HG03097 (cell line): ENCODE data around the gene FGF2.
A peak's percentile ranks its signal among the peaks of the same experiment; 100 is the strongest.
"Not testable (repeated sequence)": the region's sequence is repeated elsewhere in the genome, so short reads cannot be mapped to it uniquely, and the experiment has no call there.

Experiments used
- ATAC-seq: cut with Tn5 transposase; IDR thresholded peaks from one replicate; pipeline ENCODE4 v1.9.1; 2021; ENCODE audit not compliant: unreplicated experiment, low FRiP score

FGF2 gene

DNA sequence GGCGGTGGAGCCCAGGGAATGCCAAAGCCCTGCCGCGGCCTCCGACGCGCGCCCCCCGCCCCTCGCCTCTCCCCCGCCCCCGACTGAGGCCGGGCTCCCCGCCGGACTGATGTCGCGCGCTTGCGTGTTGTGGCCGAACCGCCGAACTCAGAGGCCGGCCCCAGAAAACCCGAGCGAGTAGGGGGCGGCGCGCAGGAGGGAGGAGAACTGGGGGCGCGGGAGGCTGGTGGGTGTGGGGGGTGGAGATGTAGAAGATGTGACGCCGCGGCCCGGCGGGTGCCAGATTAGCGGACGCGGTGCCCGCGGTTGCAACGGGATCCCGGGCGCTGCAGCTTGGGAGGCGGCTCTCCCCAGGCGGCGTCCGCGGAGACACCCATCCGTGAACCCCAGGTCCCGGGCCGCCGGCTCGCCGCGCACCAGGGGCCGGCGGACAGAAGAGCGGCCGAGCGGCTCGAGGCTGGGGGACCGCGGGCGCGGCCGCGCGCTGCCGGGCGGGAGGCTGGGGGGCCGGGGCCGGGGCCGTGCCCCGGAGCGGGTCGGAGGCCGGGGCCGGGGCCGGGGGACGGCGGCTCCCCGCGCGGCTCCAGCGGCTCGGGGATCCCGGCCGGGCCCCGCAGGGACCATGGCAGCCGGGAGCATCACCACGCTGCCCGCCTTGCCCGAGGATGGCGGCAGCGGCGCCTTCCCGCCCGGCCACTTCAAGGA, at the start of gene FGF2:
Gene FGF2 (plus strand): TSS at position 279 of the 705 bp plus-strand sequence. CDS start 344 bp downstream, at position 623.
- ATAC-seq: peak; percentile 15

DNA sequence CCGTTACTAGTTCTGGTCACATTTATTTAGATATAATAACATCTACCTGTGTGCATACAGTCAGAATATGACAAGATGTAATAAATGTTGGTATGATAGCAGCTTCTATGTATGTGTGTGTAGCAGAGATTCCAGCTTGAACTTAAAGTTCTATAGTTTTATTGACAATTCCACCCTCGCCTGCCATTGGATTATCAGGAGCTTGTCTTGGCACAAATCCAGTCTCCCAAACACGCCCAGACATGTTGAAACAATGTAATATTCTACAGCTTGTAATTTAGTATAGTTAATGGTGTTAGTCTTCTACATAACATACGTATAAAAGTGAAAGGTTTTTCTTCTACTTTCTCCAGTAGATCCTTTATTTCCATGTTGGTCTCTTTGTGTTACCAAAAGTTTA, 49.7 kb upstream of the FGF2 start:
- ATAC-seq: no peak

DNA sequence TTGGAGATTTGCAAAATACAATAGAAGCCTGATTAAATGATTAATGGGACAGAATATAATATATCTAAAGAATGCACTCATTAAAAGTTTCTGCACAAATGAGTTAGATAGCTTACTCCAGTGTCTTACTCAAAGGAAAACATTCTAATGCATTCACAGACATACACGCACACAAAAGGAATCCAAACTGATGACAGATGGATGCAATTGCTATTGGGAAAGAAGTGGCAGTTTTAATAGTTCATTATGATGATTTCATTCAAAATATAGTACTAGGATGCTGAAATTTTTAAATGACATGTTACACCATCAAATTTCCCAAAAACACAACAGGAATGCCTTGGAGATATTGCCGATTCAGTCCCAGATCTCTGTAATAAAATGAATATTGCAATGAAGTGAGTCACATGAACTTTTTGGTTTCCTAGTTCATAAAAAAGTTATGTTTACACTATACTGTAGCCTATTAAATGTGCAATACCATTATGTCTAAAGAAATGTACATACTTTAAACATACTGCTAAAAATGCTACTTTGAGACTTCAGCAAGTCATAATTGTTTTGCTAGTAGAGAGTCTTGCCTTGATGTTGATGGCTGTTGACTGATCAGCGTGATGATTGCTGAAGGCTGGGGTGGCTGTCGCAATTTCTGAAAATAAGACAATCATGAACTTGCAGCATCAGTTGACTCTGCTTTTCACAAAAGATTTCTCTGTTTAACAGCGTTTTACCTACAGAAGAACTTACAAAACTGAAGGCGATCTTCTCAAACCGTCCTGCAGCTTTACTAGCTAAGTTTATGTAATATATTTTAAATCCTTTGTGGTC, 48.6 kb upstream of the FGF2 start:
- ATAC-seq: no peak

DNA sequence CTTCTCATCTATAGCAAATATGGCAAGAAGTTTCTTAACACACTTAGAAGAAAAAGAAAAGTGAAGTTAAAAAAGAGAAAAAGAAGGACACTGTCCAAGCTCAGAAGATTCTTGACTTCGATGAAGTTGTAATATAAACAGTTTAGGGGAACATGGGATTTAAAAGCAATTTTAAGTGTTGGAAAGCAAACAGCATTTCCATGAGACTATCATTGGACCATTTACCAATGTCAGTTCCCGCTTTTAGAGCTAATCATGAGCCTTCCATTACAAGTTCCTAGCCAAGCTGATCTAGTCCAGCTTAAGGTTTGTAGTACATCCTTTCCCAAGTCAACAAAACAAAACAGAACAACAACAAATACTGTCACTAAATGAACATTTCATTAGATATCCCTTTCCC, 45.1 kb upstream of the FGF2 start:
- ATAC-seq: no peak

DNA sequence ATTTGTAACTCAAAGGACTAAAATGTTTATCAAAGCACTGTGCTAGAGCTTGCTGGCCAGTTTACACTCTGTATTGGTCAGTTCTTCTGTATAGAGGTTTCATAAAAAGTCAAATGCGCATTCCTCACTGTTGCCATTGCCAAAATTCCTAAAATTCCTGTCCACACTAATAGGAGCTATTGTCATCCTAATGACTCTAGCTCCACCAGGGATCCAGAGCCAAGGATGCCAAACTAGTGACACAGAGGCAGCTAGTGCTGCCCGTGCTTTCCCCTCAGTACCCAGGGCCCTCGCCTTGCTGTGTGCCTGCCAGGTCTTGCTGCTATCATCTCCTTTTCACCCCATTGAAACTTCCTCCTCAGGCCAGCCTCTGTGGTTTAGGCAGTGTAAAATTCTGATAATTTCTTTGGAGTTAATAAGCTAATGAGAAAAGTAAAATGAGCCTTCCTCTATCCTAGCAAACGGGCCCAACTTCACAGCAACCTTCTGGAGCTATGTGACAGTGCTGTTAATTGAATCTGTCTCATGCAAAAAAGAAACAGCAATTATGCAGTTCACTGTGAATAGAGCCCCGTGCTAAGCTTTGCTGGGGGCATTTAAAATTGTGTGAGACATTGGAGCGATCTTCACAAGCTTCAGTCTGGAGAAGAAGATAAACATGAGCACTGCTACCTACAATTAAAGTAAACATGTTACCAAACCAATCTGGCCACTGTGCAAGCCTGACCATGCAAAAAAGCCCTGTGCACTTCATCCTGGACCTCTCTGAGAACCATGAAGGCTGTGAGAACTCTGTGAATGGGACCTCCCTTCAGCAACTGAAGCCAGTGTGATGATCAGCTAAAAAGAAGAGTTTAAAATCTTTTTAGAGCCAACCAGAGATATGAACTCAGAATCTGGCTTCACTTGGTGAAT, 43.1 kb upstream of the FGF2 start:
- no peak for ATAC-seq

DNA sequence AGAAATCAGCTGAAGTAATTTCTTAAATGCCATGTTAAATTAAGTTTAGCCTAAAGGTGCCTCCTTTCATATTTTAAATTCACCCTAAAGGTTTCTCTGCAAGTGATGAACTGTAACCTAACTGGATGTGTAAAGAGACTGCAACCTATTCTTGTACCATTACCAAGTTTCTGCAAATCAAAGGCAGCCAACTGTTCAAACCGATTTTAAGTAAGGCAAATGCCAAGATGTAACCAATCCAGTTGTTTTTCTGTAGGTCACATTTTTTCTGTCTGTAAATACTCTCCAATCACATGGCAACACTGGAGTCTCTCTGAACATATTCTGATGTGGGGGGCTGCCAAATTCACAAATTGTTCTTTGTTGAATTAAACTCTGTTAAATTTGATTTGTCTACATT, 42.4 kb upstream of the FGF2 start:
- ATAC-seq: no peak

DNA sequence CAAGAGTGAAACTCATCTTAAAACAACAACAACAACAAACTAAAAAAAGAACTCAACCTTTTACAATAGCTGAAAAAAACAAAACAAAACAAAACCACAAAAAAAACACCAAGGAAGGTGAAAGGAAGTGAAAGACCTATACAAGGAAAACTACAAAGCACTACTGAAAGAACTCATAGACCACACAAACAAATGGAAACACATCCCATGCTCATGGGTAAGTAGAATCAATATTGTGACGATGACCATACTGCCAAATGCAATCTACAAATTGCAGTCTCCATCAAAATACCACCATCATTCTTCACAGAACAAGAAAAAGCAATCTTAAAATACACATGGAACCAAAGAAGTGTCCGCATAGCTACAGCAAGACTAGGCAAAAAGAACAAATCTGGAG, 41.5 kb upstream of the FGF2 start:
- no peak for ATAC-seq

DNA sequence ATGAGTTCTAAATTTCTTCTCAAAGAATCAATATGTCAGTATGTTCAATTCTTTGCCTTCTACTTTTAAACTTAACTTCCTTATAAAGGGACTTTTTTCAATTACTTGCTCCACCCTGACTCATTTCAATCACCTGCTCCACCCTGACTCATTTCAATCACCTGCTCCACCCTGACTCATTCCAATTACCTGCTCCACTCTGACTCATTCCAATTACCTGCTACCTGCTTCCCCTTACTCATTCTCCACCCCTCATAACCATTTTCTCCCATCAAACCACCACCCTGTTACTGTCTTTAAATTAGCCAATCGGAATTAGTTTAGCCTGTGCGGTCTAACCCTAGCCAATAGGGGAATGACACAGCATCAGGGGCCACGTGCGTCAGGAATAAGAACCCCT, 40.3 kb upstream of the FGF2 start:
- ATAC-seq: not testable (repeated sequence)

DNA sequence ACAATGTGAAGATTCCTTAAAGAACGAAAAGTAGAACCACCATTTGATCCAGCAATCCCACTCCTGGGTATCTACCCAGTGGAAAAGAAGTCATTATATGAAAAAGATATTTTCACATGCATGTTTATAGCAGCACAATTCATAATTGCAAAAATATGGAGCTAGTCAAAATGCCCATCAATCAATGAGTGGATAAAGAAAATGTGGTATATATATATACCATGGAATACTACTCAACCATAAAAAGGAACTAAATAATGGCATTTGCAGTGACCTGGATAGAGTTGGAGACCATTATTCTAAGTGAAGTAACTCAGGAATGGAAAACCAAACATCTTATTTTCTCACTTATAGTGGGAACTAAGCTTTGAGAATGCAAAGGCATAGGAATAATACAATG, 39.7 kb upstream of the FGF2 start:
- ATAC-seq: not testable (repeated sequence)

DNA sequence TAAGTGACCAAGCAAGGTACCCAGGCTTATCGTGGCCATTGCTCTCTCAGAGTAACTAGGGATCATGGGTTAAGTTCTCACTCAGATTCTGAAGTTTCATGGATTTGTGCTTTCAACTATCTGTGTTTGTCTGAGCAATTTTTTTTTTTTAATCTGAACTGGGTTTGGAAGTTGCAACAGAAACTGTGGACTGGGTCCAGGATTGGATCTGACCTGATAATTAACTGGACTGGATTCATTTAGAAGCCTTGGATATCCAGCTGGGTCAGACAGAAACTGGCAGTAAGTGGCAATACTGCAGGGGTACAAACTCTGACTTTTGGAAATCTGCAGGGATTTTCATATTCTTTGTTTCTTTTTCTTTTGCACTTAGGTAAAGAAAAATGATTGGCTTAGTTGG, 38.7 kb upstream of the FGF2 start:
- ATAC-seq: no peak

DNA sequence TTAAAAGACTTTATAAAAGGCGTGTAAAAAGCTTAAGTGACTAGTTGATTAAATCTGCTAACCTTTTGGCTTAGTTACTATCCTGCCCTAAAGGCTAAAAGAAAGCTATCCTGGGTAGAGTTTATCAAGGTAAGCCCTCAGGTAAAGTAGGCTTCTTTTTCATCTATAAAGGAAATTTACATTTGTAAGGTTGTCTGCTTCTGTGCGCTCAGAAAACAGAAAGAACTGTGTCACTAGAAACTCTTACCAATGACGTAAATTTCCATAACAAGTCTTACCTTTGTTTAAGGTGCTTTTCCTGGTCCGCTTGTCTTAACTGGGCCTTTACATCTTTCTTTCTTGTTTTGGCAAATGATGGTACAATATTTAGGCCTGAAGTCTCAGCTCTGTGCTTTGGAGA, 37.7 kb upstream of the FGF2 start:
- no peak for ATAC-seq

DNA sequence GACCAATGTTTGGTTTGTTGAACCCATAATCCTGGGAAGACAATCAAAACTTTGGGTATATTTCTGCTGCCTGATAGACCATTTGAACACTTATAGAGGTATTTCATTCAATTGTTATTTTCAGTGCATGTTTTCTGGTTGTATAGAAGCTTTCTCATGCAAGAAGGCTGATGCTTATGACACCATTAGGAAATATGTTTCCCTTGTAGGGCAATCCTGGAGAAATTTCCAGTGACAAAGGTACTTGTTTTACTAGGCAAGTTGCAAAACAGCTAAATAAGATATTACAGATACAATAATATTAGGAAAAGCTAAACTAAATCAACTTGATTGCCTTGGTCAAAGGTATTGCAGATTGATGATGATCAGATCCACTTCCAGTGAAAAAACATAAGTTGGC, 32.8 kb upstream of the FGF2 start:
- no peak for ATAC-seq

DNA sequence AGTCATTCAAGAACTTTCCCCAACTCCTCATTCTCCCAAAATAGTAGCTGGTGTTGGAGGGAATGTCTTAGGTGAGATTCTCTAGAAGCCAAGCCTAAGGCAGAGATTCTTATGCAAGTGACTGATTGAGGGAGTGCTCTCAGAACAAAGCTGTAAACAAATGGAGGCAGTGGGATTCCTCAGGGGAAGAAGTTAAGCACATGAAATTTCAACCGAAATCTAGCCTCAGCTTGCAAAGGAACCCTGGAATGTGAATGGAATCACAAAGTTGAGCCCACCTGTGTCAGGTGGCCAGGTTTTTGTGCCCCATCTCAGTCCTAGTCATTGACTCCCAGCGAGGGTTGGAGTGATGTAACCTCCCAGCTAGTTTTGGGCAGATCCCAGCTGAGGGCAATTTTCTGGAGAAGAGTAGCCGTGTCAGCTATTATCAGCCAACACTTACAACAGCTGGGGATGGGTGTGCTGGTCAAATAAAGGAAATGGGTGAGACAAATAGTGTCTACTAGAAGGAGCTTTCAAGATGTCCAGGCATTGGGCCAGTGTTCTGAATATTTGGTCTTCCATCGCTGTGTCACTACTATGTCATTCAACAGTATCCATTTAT, 29.7 kb upstream of the FGF2 start:
- ATAC-seq: no peak

DNA sequence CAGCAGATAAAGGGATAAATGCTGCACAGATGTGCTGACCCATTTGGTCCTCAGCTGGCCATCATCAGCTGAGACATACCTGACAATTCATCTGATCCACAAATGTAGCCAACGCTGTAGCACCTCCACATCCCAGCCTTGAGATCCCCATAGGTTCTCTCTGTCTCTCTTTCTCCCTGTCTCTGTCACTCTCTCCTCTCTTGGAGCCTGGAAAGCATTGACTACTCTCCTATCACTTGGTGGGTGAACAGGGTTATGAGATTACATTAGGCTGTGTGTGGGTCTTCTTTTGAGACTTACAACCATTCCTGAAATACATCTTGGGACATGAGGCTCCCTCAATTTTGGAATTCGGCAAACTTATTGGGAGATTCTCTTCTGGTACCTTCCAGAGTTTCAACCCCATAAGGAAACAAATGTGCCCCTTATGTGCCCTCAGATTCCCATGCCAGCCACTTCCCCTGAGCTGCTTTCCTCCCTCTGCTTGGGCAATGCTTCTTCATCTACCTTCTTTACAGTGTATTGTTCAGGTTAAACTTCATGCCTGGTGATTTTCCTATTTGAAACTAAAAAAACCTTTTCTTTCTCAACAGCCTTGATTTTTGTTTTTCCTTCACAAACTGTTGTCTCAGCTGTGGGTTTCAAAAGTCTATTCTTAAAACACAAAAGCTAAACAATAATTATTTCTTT, 29.1 kb upstream of the FGF2 start:
- no peak for ATAC-seq

DNA sequence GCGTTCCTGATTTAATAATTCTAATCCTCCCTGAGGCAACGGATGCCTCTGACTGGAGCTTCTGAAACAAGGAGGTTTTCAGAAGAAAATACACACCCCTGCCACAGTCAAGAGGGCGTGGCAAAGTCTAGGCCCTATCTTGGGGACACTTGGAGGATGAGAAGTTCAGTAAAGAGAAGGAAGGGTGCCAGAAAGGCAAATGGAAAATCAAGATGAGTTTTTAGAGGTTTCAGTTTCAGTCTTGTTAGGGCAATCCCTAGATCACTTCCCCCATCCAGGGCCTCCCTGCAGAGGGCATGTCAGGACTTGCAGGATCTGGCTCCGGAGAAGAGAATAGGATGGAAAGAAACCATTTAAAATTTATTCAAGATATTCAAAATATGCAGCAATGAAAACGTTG, 28.5 kb upstream of the FGF2 start:
- no peak for ATAC-seq

DNA sequence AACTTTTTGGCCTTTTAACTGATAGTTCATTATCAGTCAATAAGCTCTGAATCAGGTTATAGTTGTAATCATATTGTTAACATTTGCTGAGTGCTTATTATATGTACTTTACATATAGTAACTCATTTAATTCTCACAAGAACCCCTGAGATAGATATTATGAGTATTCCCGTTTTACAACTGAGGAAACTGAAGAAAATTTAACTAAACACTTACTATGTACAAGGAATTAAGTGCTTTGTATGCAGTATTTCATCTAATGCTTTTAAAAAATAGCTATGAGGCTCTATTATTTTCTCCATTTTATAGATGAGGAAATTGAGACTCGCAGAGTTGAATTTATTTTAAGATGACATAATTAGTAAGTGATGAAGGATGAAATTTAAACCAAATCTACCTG, 27.7 kb upstream of the FGF2 start:
- ATAC-seq: no peak

DNA sequence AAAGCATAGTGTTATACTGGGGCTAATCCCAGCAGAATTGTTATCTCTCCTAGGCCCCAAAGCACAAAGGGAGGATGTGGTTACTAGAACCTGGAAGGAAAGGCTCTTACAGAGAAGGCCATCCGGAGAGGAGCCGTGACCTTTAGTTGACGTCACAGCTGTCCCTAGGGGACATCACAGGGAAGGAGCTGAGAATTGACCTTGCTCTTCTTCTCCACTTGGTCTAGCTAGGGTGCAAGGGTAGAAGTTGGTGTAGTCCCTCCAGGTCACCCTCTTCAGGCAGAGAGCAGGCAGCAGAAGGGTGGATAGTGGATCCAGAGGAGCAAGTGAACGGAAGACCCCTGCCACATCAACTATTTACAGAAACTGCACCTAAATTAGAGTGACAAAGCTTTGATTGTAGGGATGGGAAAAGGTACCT, 22.8 kb upstream of the FGF2 start:
- ATAC-seq: no peak

DNA sequence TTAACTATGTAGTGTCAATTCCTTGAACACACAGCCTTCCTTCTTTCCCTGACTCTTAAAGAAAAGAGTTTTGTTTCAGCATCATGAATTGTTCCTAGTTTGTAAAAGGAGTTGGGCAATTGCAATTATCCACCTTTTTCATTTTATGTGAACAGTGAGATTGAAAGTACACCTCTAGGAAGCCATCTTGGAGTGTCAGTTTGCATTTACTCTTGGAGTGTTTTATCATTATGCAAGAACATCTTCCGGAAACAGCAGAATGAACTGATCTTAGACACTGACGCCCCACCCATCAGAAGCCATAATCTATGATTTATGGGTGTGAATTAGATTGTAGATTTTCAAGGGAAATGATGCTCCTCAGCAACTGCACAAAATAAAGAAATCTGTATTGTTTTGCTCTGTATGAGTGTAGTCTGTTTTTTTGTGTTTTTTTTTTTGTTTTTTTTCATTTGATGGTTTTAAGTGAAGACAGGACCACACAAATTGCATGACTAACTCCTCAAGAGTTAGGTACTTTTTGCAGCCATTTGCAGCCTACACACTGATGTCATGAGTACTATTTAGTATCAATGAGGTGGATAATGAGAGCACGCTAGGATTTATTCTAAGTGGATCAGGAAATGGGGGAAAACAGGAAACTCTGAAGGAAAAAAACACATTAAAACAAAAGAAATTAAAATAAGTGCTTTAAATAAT, 19.5 kb upstream of the FGF2 start:
- ATAC-seq: no peak

DNA sequence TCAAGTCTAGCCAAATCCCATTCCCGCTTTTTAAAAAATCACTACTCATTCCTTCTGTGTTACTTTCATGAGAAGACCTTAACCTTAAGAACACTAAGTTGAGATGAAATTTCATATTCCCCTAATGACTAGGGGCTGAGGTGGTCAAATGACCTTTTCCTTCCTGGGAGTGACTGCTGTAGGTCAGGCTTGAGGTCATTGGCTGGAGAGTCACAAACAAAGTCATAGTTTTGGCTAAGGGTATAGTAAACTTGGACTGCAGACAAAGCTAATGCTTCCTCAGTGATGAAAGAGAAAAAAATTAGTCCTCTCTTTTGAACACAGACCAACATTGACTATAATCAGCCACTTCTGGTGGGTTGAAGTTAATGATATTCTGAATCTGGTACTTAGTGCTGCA, 16.0 kb upstream of the FGF2 start:
- no peak for ATAC-seq
